Parathyroid adenoma (tissue), 2 donors: ENCODE data around the gene CNOT4.
"Not testable (repeated sequence)": the region's sequence is repeated elsewhere in the genome, so short reads cannot be mapped to it uniquely, and the experiment has no call there.

ENCODE experiments used
- H2AFZ ChIP-seq: fragments of 300-600 bp; sonication (generic); one replicate; pipeline ENCODE4 v1.7.0; 2017; ENCODE audit warnings: antibody characterized with exemption, mild to moderate bottlenecking
- H3K27ac ChIP-seq: fragments of 300-600 bp; sonication (generic); one replicate; pipeline ENCODE4 v1.7.0; 2017
- H3K27me3 ChIP-seq: fragments of 300-600 bp; sonication (generic); one replicate; pipeline ENCODE4 v1.7.0; 2017; ENCODE audit warnings: low read length; ENCODE audit not compliant: control insufficient read depth, insufficient read depth
- H3K36me3 ChIP-seq: fragments of 300-600 bp; sonication (generic); one replicate; pipeline ENCODE4 v1.7.0; 2017; ENCODE audit warnings: low read length; ENCODE audit not compliant: control insufficient read depth, insufficient read depth
- H3K4me1 ChIP-seq: fragments of 300-600 bp; sonication (generic); one replicate; pipeline ENCODE4 v1.7.0; 2017; ENCODE audit warnings: control low read depth
- H3K4me2 ChIP-seq: fragments of 300-600 bp; sonication (generic); one replicate; pipeline ENCODE4 v1.7.0; 2017; ENCODE audit warnings: low read length
- H3K4me3 ChIP-seq: fragments of 300-600 bp; sonication (generic); one replicate; pipeline ENCODE4 v1.7.0; 2017; ENCODE audit warnings: low read depth, low read length
- H3K79me2 ChIP-seq: fragments of 300-600 bp; sonication (generic); one replicate; pipeline ENCODE4 v1.7.0; 2017; ENCODE audit warnings: control low read depth
- H3K9ac ChIP-seq: fragments of 300-600 bp; sonication (generic); one replicate; pipeline ENCODE4 v1.7.0; 2017; ENCODE audit warnings: mild to moderate bottlenecking
- H3K9me3 ChIP-seq: fragments of 300-600 bp; sonication (generic); one replicate; pipeline ENCODE4 v1.7.0; 2017; ENCODE audit warnings: low read length; ENCODE audit not compliant: control insufficient read depth
- CTCF ChIP-seq: fragments of 300-600 bp; sonication (generic); IDR thresholded peaks from one replicate; pipeline ENCODE4 v1.7.0; 2017; ENCODE audit warnings: antibody characterized with exemption, mild to moderate bottlenecking
- donor health status: primary hyperparathyroidism.

The CNOT4 gene

DNA sequence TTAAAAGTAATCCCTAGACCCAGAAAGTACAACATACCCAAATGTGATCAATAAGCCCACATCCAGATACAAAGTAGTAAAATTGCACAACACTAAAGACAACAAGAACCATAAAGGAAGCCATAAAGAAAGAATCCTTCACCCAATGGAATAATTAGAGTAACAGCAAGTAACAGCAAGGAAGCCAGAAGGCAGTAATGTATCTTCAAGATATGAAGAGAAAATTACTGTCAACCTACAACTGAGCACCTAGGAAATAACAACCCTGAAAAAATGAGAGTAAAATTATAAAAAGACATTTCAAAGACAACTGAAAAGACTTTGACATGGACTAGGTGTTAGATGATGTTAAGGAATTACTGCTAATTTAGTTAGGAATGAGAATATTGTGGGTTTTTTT lies 60.5 kb downstream of the CNOT4 start:
- Histone ChIP-seq H3K4me2 (no peak overlapping the region), H3K9me3 (no peaks in the 10 kb centered on the region), H3K4me1 (no peaks in the 10 kb centered on the region), H3K36me3 (no peaks in the 10 kb centered on the region), H3K27me3 (no peaks in the 10 kb centered on the region), H3K4me3 (no peak overlapping the region), H3K27ac (no peak overlapping the region), H2AFZ (no peak overlapping the region), H3K9ac (no peak overlapping the region), H3K79me2 (peaks cover 31% of the 10 kb centered on the region)
- TF ChIP-seq CTCF = no peak

GRCh38 chr7:135448753-135449152 lies 61.1 kb downstream of the CNOT4 start:
- Histone ChIP-seq H3K4me1 (no peaks in the 10 kb centered on the region), H3K27me3 (no peaks in the 10 kb centered on the region), H3K36me3 (no peaks in the 10 kb centered on the region), H3K4me2 (no peak overlapping the region), H3K4me3 (no peak overlapping the region), H3K27ac (no peak overlapping the region), H3K9ac (no peak overlapping the region), H3K79me2 (peaks cover 36% of the 10 kb centered on the region), H2AFZ (no peak overlapping the region), H3K9me3 (no peaks in the 10 kb centered on the region)
- no peak for TF ChIP-seq CTCF

DNA sequence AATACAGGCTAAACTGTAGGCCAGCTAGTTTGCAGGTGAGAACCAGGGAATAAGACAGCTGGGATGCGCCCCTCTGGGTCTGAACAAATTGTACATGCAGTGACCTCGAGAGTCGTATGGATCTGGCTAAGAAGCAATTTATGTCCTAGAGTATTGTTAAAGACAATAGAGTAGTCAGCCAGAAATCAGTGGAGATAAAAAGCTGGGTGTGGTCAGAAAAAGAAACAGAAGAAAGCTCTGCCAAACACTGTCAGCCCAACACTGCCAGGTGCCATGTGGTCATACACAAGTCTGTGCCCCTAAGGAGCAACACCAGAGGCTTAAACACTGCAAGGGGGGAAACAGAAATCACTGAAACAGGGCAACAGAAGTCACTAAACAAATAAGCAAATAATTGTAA lies 62.2 kb downstream of the CNOT4 start:
- H3K79me2 ChIP-seq = peaks cover 39% of the 10 kb centered on the region
- no peak overlapping the region for H3K9ac ChIP-seq
- H3K36me3 ChIP-seq = no peaks in the 10 kb centered on the region
- H3K27ac ChIP-seq = no peak overlapping the region
- no peaks in the 10 kb centered on the region for H3K4me1 ChIP-seq
- TF ChIP-seq CTCF = no peak
- no peak overlapping the region for H2AFZ ChIP-seq
- no peaks in the 10 kb centered on the region for H3K27me3 ChIP-seq
- H3K4me3 ChIP-seq = no peak overlapping the region
- peak overlapping the region; percentile 15 for H3K4me2 ChIP-seq
- H3K9me3 ChIP-seq = no peaks in the 10 kb centered on the region

GRCh38 chr7:135445690-135446089 lies 64.2 kb downstream of the CNOT4 start:
- H3K27me3 ChIP-seq = no peaks in the 10 kb centered on the region

GRCh38 chr7:135445266-135445665 lies 64.6 kb downstream of the CNOT4 start:
- H3K27ac ChIP-seq, H3K4me1 ChIP-seq, H3K27me3 ChIP-seq, H3K9ac ChIP-seq, H3K36me3 ChIP-seq, H2AFZ ChIP-seq, H3K4me3 ChIP-seq, H3K4me2 ChIP-seq, H3K9me3 ChIP-seq: not testable (repeated sequence)
- H3K79me2 ChIP-seq = peaks cover 34% of the 10 kb centered on the region

More at GRCh38 chr7:135445690-135446089, 64.2 kb downstream of the CNOT4 start:
- Histone ChIP-seq H3K4me1 (no peaks in the 10 kb centered on the region), H2AFZ (no peak overlapping the region), H3K4me3 (no peak overlapping the region), H3K4me2 (no peak overlapping the region), H3K36me3 (no peaks in the 10 kb centered on the region), H3K9ac (no peak overlapping the region), H3K9me3 (no peaks in the 10 kb centered on the region), H3K79me2 (peaks cover 32% of the 10 kb centered on the region), H3K27ac (no peak overlapping the region)
- no peak for TF ChIP-seq CTCF
